GM18499 (cell line): ENCODE results near the gene HSD17B11.
"Not testable (repeated sequence)": the region's sequence is repeated elsewhere in the genome, so short reads cannot be mapped to it uniquely, and the experiment has no call there.

Source experiments
- ATAC-seq: cut with Tn5 transposase; IDR thresholded peaks from one replicate; pipeline ENCODE4 v1.9.1; 2021; ENCODE audit warnings: moderate number of reproducible peaks; ENCODE audit not compliant: insufficient read depth, unreplicated experiment

The HSD17B11 gene

DNA sequence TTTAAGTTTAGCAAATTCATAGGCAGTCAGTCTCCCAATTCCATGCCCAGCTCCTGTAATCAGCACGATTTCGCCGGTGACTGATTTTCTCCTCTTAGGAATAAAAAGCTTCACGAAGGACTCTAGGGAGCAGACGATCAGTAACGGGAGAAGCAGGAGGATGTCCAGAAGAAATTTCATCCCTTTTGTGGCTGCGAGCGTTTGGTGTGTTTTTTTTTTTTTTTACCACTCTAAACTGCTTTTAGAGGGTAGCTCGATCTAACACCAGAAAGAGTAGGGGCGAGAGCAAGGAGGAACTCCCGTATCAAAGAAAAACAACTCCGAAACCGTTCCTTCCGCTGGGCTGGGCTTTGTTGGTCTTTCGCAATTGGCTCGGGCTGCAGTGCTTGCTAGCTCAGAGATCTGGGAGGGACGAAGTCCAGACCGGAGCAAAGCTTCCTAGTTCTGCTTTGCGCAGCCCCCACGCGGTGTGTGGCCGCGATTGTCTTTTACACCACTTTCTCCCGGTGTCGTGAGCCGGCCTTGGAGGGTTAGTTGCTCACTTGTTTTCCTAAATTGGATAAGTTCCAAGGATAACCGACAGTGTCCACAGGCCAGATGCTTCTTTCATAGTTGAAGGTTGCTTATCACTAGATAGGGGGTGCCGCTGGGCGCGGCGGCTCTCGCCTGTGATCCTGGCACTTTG, at the start of gene HSD17B11:
TSS of gene HSD17B11 (minus strand) at position 298 of the 685 bp plus-strand sequence. CDS start at position 180, 118 bp downstream.
- ATAC-seq = peak; percentile 97

- no peak for ATAC-seq
These were observed 42.4 kb upstream of the HSD17B11 start for GRCh38 chr4:87433342-87433741.

- no peak for ATAC-seq
These were observed 39.0 kb upstream of the HSD17B11 start for GRCh38 chr4:87430038-87430437.

- no peak for ATAC-seq
These were observed 38.0 kb upstream of the HSD17B11 start for GRCh38 chr4:87428979-87429378.

DNA sequence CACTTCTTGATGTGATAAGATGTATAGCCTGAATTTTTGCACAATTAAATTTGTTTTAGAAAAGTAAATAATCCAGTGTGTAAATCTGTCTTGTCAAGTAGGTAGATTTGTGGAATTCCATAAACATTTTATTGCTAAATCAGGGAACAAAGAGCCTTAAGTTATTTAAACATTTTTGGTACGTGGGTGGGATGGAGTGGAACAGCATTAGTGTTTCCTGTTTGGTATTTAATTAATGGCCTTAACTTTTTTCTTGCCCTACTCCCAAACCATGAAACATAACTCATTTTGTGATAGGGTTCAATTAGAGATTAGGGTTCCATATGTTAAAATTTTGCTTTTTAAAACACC, 36.5 kb upstream of the HSD17B11 start:
- ATAC-seq = no peak

DNA sequence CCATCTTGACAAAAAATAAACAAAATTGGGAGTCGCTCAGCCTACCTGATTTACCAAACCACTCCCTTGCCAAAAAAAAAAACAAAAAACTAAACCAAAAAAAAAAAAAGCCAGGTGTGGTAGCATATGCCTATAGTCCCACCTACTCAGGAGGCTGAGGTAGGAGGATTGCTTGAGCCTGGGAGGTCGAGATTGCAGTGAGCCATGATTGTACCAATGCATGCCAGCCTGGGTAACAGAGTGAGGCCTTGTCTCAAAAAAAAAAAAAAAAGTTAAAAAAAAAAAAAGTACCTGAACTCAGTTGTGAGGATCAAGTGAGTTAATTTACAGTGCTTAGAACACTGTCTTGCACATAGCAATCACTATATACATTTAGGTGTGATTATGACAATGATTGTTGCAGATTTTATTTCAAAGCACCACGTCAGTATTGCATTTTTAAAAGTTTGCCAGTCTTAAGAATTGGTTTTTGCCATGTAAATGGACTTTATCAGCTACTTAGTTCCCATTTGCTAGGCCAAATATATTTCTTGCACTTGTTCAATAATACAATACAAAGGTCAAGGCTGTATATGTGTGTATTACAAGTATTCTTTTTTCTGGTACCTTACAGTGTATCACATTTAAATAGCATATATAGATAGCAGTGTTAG, 36.0 kb upstream of the HSD17B11 start:
- no peak for ATAC-seq

DNA sequence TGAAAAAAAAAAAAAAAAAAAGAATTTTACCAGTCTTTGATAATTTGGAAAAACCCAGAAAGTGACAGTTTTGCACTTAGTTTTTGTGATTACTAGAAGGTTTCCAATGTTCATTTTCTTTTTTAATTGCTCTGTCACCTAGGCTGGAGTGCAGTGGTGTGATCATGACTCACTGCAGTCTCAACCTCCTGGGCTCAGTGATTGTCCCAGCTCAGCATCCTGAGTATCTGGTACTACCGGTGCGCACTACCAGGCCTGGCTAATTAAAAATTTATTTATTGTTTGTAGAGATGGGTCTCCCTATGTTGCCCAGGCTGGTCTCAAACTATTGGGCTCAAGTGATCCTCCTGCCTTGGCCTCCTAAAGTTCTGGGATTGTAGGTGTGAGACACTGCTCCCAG, 34.7 kb upstream of the HSD17B11 start:
- no peak for ATAC-seq

- not testable (repeated sequence) for ATAC-seq
These were observed 33.1 kb upstream of the HSD17B11 start for GRCh38 chr4:87424099-87424543.

DNA sequence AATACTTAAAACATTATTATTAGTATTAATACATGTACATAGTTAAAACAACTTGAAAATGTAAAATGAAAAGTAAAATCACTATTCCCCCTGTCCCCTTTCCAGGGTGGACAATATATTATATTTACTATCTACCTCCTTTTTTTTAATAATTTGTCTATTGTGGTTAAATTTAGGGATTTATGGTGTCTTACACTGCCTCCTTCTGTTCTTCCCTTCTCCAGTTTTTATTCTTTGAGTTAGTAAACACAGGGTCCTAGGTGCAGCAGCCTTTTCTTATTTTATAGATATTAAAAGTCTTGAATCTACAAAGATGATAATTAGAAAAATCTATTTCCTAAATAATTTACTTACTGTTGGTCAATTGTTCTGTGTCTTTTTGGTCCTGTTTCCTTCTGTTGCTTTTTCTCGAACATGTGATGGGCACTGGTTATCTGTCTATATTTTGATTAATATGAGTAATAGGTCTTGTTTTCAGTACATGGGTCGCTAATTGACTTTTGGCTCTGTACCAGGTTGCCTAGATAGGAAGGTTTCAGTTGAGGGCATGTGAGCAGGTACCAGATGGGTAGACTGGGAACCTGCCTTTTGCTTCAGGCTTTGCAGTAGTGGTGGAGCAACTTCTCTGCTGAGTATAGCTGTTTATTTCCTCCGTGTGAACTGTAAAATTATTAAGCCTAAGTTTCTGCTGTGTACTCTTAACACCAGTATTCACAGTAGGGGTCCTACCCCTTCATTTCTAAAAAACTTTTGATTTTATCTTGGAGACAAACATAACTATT, 32.5 kb upstream of the HSD17B11 start:
- ATAC-seq = no peak

DNA sequence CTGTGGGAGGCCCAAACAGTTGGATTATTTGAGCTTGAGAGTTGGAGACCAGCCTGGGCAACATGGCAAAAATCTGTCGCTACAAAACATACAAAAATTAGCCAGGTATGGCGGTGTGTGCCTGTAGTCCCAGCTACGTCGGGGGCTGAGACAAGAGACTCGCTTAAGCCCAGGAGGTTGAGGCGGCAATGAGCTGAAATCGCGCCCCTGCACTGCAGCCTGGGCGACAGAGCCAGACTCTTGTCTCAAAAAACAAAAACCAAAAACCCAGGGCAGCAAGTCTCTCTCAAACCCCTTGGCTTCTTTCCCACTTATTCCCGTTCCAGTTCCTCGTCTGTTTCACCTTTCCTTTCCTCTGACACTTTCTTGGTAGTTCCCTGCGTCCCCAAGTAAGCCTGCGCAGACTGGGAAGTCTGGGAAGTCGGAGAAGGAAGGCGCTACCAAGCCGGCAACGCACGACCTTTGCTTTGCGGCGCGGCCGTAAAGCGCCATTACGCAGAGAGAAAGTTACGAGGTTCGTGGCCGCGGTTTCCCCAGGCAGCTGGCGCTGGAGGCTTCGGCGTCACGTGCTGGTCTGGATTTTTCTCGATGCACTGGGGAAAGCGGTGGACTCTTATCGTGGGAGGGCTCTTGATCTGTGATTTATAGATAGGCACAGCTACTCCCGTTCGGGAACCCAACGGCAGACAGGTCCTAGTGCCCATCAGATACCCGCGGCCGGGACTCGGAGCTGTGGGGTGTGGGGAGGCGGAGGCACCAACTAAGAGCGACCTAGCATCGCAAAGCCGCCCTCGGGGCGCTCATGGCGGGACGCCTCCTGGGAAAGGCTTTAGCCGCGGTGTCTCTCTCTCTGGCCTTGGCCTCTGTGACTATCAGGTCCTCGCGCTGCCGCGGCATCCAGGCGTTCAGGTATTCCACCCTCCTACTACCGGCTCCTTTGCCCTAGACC, 31.4 kb upstream of the HSD17B11 start, which contains the start of gene NUDT9:
TSS of gene NUDT9 (plus strand) at position 470 of the 949 bp plus-strand sequence. CDS start at position 803, 333 bp downstream.
- ATAC-seq = peak; percentile 46

- ATAC-seq = no peak
These were observed 29.4 kb upstream of the HSD17B11 start for GRCh38 chr4:87420276-87420830.

DNA sequence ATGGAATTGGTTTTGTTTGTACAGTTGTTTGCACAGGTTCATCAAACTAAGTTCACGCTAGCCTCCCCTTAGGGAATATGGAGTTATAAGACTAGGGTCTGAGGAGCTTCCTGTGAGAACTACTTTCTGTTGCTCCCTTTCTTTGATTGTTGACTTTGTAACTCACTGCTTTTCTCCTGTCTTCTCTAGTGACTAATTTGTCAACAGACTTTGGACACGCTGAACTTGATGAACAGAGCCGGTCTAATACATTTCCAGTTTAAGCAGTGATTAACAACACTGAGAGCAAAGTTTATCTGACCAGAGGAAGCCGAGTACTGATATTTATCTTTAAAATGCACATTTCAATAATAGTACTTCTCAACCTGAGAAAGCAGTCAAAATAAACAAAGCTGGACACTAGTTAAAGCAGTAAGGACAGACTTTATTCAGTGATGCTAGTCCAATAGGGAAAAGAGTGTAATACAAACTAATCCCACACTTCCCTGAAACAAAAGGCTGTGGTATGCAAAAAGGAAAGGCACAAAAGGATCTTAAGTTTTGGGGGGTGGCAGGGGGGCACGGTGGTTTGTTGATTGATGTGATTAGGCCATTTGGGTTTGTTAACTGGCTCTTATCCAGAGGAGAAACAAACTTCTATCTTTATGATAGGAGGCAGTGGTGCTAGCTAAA, 28.7 kb upstream of the HSD17B11 start:
- ATAC-seq = no peak

DNA sequence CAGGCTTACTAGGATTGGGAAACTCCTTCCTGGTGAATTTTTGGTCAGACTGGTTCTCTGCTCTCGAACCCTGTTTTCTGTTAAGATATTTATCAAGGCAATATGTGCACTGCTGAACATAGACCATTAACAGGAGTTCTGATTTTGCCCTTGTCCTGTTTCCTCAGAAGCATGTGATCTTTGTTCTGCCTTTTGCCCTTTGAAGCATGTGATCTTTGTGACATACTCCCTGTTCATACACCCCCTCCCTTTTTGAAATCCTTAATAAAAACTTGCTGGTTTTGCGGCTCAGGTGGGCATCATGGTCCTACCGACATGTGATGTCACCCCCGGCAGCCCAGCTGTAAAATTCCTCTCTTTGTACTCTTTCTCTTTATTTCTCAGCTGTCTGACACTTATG, 27.4 kb upstream of the HSD17B11 start:
- ATAC-seq = not testable (repeated sequence)

GRCh38 chr4:87416965-87417364, 26.0 kb upstream of the HSD17B11 start:
- no peak for ATAC-seq

DNA sequence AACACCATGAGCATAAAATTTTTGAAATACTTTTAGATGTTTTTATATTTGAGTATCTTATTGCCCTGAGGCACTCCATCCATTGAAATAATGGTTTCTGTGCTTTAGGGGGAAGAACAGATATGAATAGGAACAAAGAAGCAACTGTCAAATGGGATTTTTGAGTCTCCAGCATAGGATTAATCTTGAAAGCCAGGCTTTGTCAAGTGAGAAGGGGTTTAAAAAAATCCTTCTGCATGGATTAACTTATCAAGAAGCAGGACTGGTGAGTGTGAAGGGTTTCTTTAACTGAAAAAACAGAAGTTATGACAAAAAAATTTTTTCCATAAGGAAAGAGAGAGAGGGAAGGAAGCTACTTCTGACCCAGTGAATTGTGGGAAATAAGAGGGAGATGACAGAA, 23.8 kb upstream of the HSD17B11 start:
- ATAC-seq = no peak

GRCh38 chr4:87410679-87411078, 19.7 kb upstream of the HSD17B11 start:
- ATAC-seq = no peak

- no peak for ATAC-seq
These were observed 19.2 kb upstream of the HSD17B11 start for GRCh38 chr4:87410157-87410556.

GRCh38 chr4:87409420-87409939, 18.5 kb upstream of the HSD17B11 start:
- ATAC-seq = no peak

- ATAC-seq = not testable (repeated sequence)
These were observed 15.9 kb upstream of the HSD17B11 start for GRCh38 chr4:87406902-87407301.
